GM19438 (cell line): Measurements from ENCODE around the gene SLC25A45.

ENCODE experiments used
- ATAC-seq: cut with Tn5 transposase; IDR thresholded peaks from one replicate; pipeline ENCODE4 v1.9.1; 2021; ENCODE audit warnings: low read depth; ENCODE audit not compliant: unreplicated experiment

Gene SLC25A45

GRCh38 chr11:65404638-65405339, 22.3 kb upstream of the SLC25A45 start:
- ATAC-seq: no peak

- ATAC-seq: no peak
Measured at GRCh38 chr11:65404210-65404609, 21.8 kb upstream of the SLC25A45 start.

GRCh38 chr11:65403607-65404121, 21.2 kb upstream of the SLC25A45 start:
- no peak for ATAC-seq

- ATAC-seq: no peak
Measured at GRCh38 chr11:65402790-65403189, 20.3 kb upstream of the SLC25A45 start.

GRCh38 chr11:65401803-65402248, 19.4 kb upstream of the SLC25A45 start:
- ATAC-seq: no peak

GRCh38 chr11:65401073-65401802, 18.8 kb upstream of the SLC25A45 start:
- ATAC-seq: no peak

- no peak for ATAC-seq
Measured at GRCh38 chr11:65400307-65401072, 18.0 kb upstream of the SLC25A45 start.

GRCh38 chr11:65399845-65400244, 17.4 kb upstream of the SLC25A45 start:
- ATAC-seq: no peak

GRCh38 chr11:65399249-65399648, 16.8 kb upstream of the SLC25A45 start:
- ATAC-seq: no peak

GRCh38 chr11:65398362-65398910, 16.0 kb upstream of the SLC25A45 start:
- ATAC-seq: no peak

GRCh38 chr11:65396769-65397745, 14.6 kb upstream of the SLC25A45 start:
- no peak for ATAC-seq

GRCh38 chr11:65395961-65396530, 13.6 kb upstream of the SLC25A45 start:
- ATAC-seq: no peak

- ATAC-seq: no peak
Measured at GRCh38 chr11:65394125-65394536, 11.7 kb upstream of the SLC25A45 start.

GRCh38 chr11:65393513-65394079, 11.2 kb upstream of the SLC25A45 start:
- no peak for ATAC-seq

- no peak for ATAC-seq
Measured at GRCh38 chr11:65392899-65393298, 10.5 kb upstream of the SLC25A45 start.

GRCh38 chr11:65392186-65392829, 9.9 kb upstream of the SLC25A45 start:
- ATAC-seq: no peak

GRCh38 chr11:65390996-65391395, 8.6 kb upstream of the SLC25A45 start:
- ATAC-seq: no peak
